GM15510 (cell line): ENCODE data around the gene RPSA.

Experiments used
- POLR2A ChIP-seq: IDR thresholded peaks from 3 replicates; pipeline ENCODE4 v1.6.1; 2011; ENCODE audit warnings: borderline replicate concordance; ENCODE audit not compliant: insufficient read length; ENCODE audit errors: extremely low read depth

The RPSA gene

GRCh38 chr3:39384665-39385000 is 21.9 kb upstream of the RPSA start:
- no peak for TF ChIP-seq POLR2A

GRCh38 chr3:39385456-39386090 is 20.9 kb upstream of the RPSA start:
- TF ChIP-seq POLR2A: no peak

GRCh38 chr3:39386318-39386717 is 20.2 kb upstream of the RPSA start:
- no peak for TF ChIP-seq POLR2A

DNA sequence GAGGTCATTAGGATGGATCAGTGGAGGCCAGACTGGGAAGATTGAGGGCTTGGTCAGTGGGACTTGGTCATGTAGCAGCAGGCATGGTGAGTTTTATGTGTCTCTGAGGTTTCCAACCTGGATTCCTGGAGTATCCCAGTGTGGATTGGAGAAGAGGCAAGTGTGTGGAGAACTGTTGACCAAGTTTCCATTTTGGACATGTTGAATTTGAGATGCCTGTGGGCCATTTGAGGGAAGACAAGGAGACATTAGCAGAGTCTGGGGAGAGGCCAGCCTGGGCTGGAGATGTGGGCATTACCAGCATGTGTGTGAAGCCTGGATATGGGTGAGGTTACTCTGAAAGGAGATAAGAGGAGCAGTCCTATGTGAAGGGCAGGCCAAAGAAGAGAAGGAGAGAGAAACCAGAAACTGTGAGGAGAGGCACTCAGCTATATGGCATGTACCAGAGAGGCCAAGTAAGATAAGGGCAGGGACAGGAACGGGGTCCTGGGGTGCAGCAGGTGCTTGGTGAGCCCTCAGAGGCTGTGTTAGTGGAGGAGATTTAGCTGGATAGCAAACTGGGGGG is 19.0 kb upstream of the RPSA start:
- TF ChIP-seq POLR2A: no peak

GRCh38 chr3:39388153-39388552 is 18.4 kb upstream of the RPSA start:
- no peak for TF ChIP-seq POLR2A

GRCh38 chr3:39388741-39389248 is 17.7 kb upstream of the RPSA start:
- TF ChIP-seq POLR2A: no peak

- no peak for TF ChIP-seq POLR2A
Observed at GRCh38 chr3:39390181-39390580, 16.3 kb upstream of the RPSA start.

DNA sequence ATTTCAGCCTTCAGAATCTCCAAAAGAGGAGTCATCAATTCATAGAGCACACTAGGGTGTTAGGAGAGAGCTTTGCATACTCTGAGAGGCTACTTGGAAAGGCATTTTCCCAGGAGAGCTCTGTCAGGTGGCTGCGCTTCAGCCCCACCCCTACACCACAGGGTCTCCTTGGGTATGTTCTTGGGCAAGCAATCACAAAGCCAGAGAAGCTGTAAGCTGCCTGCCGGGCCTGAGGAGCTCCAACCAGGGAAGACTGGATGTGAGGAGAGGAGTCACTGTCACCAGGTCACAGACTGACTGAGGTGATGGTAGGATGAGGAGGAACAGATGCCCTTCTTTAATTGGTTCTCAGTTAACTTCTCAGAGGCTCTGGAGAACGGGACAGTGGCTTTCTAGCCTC is 9.8 kb upstream of the RPSA start:
- no peak for TF ChIP-seq POLR2A

GRCh38 chr3:39398700-39399099 is 7.8 kb upstream of the RPSA start:
- no peak for TF ChIP-seq POLR2A

- TF ChIP-seq POLR2A: no peak
Observed at GRCh38 chr3:39401983-39402382, 4.5 kb upstream of the RPSA start.

DNA sequence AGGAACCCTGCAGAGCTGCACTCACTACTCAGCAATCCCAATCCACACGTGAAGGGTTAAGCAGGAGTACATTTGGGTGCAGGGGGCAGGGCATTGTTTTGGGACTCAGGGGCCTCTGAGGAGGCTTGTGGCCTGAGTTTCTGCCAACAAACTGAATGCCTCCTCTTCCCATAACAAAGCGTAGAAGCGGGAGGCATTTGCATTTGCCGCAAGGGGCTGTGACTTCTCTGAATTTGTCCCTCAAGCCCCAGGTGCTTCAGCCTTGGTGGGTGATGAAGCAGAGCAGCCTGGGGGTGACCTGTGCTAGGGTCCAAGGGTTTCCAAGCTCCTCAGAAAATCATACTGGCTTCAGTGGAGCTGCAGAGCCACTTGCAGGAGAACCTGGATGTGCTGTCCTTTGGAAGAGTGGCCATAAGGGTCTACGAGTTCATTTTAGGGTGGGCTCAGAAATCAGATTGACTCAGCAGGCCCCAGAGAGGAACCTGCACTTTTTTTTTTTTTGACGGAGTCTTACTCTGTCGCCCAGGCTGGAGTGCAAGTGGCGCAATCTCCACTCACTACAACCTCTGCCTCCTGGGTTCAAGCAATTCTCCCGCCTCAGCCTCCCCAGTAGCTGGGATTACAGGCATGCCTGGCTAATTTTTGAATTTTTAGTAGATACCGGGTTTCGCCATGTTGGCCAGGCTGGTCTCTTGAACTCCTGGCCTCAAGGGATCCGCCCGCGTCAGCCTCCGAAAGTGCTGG is 1.4 kb upstream of the RPSA start:
- TF ChIP-seq POLR2A: no peak

DNA sequence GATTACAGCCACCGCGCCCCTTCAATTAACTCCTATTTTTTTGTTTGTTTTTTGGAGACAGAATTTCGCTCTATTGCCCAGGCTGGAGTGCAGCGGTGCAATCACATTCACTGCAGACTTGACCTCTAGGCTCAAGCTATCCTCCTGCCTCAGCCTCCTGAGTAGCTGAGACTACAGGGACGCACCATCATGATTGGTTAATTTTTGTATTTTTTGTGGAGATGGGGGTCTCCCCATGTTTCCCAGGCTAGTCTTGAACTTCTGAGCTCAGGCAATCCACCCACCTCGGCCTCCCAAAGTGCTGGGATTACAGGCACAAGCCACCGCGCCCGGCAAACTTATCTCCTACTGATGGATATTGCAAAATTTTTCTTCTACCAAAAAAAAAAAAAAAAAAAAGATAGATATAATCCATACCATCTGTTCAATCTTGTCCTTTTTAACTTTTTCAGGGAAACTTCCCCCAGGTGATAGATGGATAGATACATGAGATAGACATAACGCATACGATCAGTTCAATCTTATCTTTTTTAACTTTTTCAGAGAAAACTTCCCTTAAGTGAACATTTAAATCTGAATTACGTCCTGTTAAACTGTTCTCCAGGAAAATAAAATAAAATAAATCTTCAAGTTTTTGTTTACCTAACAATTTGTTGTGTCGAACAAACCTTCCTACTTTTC is 693 bp upstream of the RPSA start:
- TF ChIP-seq POLR2A: no peak

DNA sequence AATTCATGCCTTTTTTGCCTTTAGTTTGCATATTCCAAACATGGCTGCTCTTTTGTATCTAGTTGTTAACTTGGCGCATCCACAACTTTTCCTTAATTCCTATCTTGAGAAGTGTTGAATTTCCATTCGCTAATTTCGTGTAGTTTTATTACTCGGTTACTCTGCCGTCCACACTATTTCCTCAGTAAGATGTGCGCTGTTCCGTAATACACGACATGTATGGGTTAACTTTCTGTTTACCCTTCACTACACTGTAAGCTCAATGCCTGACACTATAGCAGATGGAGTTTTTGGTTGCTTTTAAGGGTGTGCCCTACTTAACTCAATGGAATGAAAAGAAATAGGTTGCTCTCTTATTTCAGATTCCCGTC is 724 bp downstream of the RPSA start:
- TF ChIP-seq POLR2A: no peak

- no peak for TF ChIP-seq POLR2A
Observed at GRCh38 chr3:39407773-39408492, 1.4 kb downstream of the RPSA start.
